ENCODE measurements around the gene DACH2. TPM values are rescaled to one million over a fixed set of nuclear protein-coding genes. Genes with fewer than 3 reads are reported as not detected.

Gene DACH2
- total RNA-seq, 3 donors from 2014 or later, result 0.09 to 0.10 TPM; not detected in 1

DNA sequence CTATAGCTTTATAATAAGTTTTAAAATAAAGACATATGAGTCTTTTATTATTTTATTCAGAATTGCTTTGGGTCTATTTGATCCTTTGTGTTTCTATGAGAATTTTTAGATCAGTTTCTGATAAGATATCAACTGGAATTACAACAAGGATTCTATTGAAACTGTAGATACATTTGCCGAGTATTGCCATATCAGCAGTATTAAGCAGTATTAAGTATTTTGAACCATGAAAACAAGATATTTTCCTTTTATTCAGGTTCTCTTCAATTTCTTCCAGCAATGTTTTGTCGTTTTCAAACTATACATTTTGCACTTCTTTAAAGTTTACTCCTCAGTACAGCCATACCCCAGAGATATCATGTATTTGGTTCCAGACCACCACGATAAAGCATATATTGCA is 598.8 kb downstream of the DACH2 start:
- intact Hi-C loops (cut with DNase I, micrococcal nuclease), result no loop called here
- peaks cover 3% of the 10 kb centered on the region for H3K9me3 ChIP-seq
- H3K4me1 ChIP-seq (ENCODE audit: low read depth), result no peaks in the 10 kb centered on the region
- no peaks in the 10 kb centered on the region for H3K36me3 ChIP-seq (ENCODE audit: low read depth)
- no peak overlapping the region for H3K4me3 ChIP-seq
- DNase-seq, result no peak
- no peak for ATAC-seq
- TF ChIP-seq, protein P1, sequence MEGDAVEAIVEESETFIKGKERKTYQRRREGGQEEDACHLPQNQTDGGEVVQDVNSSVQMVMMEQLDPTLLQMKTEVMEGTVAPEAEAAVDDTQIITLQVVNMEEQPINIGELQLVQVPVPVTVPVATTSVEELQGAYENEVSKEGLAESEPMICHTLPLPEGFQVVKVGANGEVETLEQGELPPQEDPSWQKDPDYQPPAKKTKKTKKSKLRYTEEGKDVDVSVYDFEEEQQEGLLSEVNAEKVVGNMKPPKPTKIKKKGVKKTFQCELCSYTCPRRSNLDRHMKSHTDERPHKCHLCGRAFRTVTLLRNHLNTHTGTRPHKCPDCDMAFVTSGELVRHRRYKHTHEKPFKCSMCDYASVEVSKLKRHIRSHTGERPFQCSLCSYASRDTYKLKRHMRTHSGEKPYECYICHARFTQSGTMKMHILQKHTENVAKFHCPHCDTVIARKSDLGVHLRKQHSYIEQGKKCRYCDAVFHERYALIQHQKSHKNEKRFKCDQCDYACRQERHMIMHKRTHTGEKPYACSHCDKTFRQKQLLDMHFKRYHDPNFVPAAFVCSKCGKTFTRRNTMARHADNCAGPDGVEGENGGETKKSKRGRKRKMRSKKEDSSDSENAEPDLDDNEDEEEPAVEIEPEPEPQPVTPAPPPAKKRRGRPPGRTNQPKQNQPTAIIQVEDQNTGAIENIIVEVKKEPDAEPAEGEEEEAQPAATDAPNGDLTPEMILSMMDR (IDR thresholded peaks at IDR 0.05), result no peak

DNA sequence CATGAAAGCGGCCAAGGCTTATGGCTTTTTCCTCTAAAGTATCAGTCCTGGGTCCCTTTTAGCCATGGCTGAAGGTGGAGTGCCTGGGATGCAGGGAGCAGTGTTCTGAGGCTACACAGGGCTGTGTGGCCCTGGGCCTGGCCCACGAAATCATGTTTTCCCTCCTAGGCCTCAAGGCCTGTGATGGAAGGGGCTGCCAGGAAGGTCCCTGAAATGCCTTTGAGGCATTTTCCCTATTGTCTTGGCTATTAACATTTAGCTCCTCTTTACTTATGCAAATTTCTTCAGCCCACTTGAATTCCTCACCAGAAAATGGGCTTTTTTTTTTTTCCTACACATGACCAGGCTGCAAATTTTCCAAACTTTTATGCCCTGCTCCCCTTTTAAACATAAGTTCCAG is 657.0 kb downstream of the DACH2 start:
- Histone ChIP-seq H3K36me3 (ENCODE audit: low read depth) (no peaks in the 10 kb centered on the region), H3K4me3 (no peak overlapping the region), H3K4me1 (ENCODE audit: low read depth) (no peaks in the 10 kb centered on the region), H3K9me3 (peaks cover 8% of the 10 kb centered on the region)
- DNase-seq (no peak), ATAC-seq (no peak)
- TF ChIP-seq, protein P1 (IDR thresholded peaks at IDR 0.05), result no peak
- intact Hi-C loops (cut with DNase I, micrococcal nuclease), result no loop called here

DNA sequence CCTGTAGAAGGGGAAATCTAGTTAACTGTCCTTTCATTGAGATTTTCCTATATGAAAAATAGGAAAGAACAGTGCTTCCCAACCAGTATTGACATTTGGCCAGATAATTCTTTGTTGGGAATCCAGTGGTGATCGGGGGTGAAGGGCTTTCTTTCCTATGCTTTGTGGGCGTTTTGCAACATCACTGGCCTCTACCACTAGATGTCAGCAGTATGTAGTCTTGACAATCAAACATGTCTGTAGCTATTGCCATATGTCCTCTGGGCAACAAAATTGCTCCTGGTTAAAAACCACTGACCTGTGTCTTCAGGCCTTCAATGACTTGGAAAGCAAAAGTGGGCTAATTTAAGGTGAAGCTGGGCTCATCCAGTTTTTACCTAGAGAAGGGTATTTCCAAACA is 658.5 kb downstream of the DACH2 start:
- Histone ChIP-seq H3K9me3 (peaks cover 8% of the 10 kb centered on the region), H3K4me1 (ENCODE audit: low read depth) (no peaks in the 10 kb centered on the region), H3K4me3 (no peak overlapping the region), H3K36me3 (ENCODE audit: low read depth) (no peaks in the 10 kb centered on the region)
- ATAC-seq (no peak), DNase-seq (no peak)
- TF ChIP-seq, protein P1 (IDR thresholded peaks at IDR 0.05), result no peak
- intact Hi-C loops (cut with DNase I, micrococcal nuclease), result no loop called here

DNA sequence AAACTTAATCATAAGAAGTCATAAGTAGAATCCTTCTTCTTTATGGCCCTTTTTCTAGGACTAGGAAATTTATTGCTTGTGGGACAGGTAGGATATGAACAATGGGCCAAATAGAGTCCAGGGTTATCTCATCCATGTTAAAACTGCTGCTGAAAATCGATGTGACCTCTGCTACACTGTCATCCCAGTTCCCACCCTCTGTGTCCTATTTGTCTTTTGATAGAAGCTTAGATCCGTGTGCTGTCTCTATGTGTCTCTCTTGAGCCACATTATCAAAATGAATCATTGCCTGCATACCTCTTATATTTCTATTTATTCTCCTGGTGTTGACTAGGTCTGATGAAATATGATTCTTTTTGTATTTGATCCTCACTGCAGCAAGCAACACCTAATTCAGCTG is 661.4 kb downstream of the DACH2 start:
- ATAC-seq, result no peak
- intact Hi-C loops (cut with DNase I, micrococcal nuclease), result no loop called here
- no peak overlapping the region for H3K4me3 ChIP-seq
- H3K36me3 ChIP-seq (ENCODE audit: low read depth), result no peaks in the 10 kb centered on the region
- TF ChIP-seq, protein P1 (IDR thresholded peaks at IDR 0.05), result no peak
- no peak for DNase-seq
- no peaks in the 10 kb centered on the region for H3K4me1 ChIP-seq (ENCODE audit: low read depth)
- H3K9me3 ChIP-seq, result peaks cover 8% of the 10 kb centered on the region

DNA sequence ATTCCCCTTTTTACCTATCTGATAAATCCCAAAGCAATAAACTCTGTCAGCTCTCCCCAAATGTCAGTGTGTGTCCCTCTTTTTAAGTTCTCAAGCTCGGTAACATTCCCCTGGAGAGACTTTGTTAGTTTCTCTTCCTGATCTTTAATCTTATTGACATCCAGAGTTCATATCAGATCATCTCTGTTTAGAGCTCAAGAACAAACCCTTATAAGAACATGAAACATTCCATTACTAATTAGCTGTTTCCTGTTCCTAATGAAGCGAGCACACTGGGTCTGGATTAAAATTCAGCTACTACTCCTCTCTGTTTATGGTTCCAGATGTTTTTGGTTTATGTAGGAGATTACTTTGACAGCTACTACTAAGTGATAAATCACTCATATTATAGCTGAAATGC is 681.5 kb downstream of the DACH2 start:
- Histone ChIP-seq H3K36me3 (ENCODE audit: low read depth) (no peaks in the 10 kb centered on the region), H3K4me1 (ENCODE audit: low read depth) (no peaks in the 10 kb centered on the region), H3K9me3 (no peaks in the 10 kb centered on the region), H3K4me3 (no peak overlapping the region)
- TF ChIP-seq, protein P1 (IDR thresholded peaks at IDR 0.05), result no peak
- DNase-seq (no peak), ATAC-seq (no peak)
- intact Hi-C loops (cut with DNase I, micrococcal nuclease), result no loop called here

DNA sequence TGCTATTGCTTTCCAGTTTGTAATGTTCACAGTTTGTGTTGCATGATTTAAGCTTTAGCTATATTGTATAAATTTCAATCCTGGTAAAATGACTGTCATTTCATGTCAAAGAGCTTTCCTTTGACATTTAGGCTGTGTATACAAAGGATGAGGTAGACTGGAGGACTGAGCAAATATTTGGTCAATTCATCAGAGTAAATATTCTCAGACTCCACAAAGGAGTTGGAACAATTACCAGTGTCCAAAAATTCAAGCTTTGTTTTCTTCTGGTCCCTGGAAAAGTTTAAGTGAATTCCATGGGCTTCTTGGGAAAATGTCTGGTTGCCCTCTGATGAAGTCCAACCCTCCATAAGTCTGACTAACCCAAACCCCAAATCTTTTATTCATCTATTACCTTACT is 682.4 kb downstream of the DACH2 start:
- no peak for DNase-seq
- no peaks in the 10 kb centered on the region for H3K9me3 ChIP-seq
- TF ChIP-seq, protein P1 (IDR thresholded peaks at IDR 0.05), result no peak
- ATAC-seq, result no peak
- intact Hi-C loops (cut with DNase I, micrococcal nuclease), result no loop called here
- H3K36me3 ChIP-seq (ENCODE audit: low read depth), result no peaks in the 10 kb centered on the region
- H3K4me1 ChIP-seq (ENCODE audit: low read depth), result no peaks in the 10 kb centered on the region
- no peak overlapping the region for H3K4me3 ChIP-seq

Measured in mucosa of descending colon (tissue), 3 donors.